GM12878 (cell line): ENCODE data around the gene PLEKHA6. TPM values are rescaled to one million over a fixed set of nuclear protein-coding genes. Genes with fewer than 3 reads are reported as not detected.
A peak's percentile ranks its signal among the peaks of the same experiment; 100 is the strongest.

Experiments used
- ATAC-seq: fragments of 200-7000 bp; cut with Tn5 transposase; 3 replicates; pipeline ENCODE4 v1.9.1; 2020; ENCODE audit warnings: mild to moderate bottlenecking, moderate library complexity
- BruUV-seq: library from RNA; stranded (reverse); fragments of 400-500 nt; replicated peaks from 2 replicates; lab custom pipeline; 2021; lab: Mats Ljungman, UMichigan
- CTCF ChIA-PET: fragments of 300-600 bp; sonication (Branson Sonifier 250); formaldehyde crosslinking; extraction: SDS; loops from one replicate; lab custom pipeline; 2021; ENCODE audit warnings: inconsistent platforms; lab: Yijun Ruan, JAX
- POLR2A ChIA-PET: fragments of 350-600 bp; formaldehyde crosslinking; extraction: SDS; loops from one replicate; lab custom pipeline; 2021; ENCODE audit warnings: inconsistent platforms; lab: Charles Lee
- RAD21 ChIA-PET: fragments of 300-600 bp; sonication (Branson Sonifier 250); formaldehyde crosslinking; loops from one replicate; lab custom pipeline; 2023; ENCODE audit warnings: antibody characterized with exemption; ENCODE audit not compliant: unreplicated experiment; lab: Charles Lee
- SMC1A ChIA-PET: fragments of 300-600 bp; sonication (Branson Sonifier 250); formaldehyde crosslinking; loops from one replicate; lab custom pipeline; 2023; ENCODE audit not compliant: unreplicated experiment, uncharacterized antibody; lab: Charles Lee
- DNase-seq: peaks from one replicate; pipeline ENCODE4 v3.0.0-alpha.2; 2011; ENCODE audit warnings: low read depth, low spot score
- FAIRE-seq: peaks from 3 replicates; lab custom pipeline; 2011; peaks lifted over from hg19 to GRCh38; lab: Jason Lieb, UNC
- H2AFZ ChIP-seq: 2 replicates; pipeline ENCODE4 v1.6.0; 2011; ENCODE audit warnings: low read depth, low read length, control low read depth; ENCODE audit not compliant: control insufficient read depth
- H3K27ac ChIP-seq: 2 replicates; pipeline ENCODE4 v1.5.1; 2011; ENCODE audit warnings: control low read depth; ENCODE audit not compliant: control insufficient read depth, insufficient read depth
- H3K27me3 ChIP-seq, 2 experiments: replicated peaks in 1 of 2; 2 replicates each; pipeline versions ENCODE4 v1.6.0 to v1.6.1; 2011; ENCODE audit warnings: low read length in 1 of 2; ENCODE audit not compliant: control insufficient read depth in 2 of 2, insufficient read depth in 2 of 2
- H3K36me3 ChIP-seq, 2 experiments: 2 replicates each; pipeline ENCODE4 v1.5.1; 2011; ENCODE audit warnings: low read length in 1 of 2; ENCODE audit not compliant: control insufficient read depth in 2 of 2, insufficient read depth in 2 of 2
- H3K4me1 ChIP-seq: 2 replicates; pipeline ENCODE4 v1.6.1; 2011; ENCODE audit warnings: mild to moderate bottlenecking, low read length, moderate library complexity, mixed read lengths; ENCODE audit not compliant: control insufficient read depth, insufficient read depth
- H3K4me2 ChIP-seq: 2 replicates; pipeline ENCODE4 v1.6.0; 2011; ENCODE audit warnings: control low read depth; ENCODE audit not compliant: control insufficient read depth, insufficient read depth
- H3K4me3 ChIP-seq: fragments of 200-600 bp; sonication (generic); 2 replicates; pipeline ENCODE4 v1.5.1; 2016
- H3K79me2 ChIP-seq: 2 replicates; pipeline ENCODE4 v1.6.0; 2011; ENCODE audit warnings: low read length; ENCODE audit not compliant: control insufficient read depth, insufficient read depth
- H3K9ac ChIP-seq: 2 replicates; pipeline ENCODE4 v1.8.0; 2011; ENCODE audit warnings: low read length, control low read depth, mixed read lengths; ENCODE audit not compliant: control insufficient read depth, insufficient read depth
- H3K9me3 ChIP-seq: replicated peaks from 3 replicates; pipeline ENCODE4 v1.5.1; 2011; ENCODE audit warnings: mild to moderate bottlenecking, low read length; ENCODE audit not compliant: control insufficient read depth, insufficient read depth
- H4K20me1 ChIP-seq: 2 replicates; pipeline ENCODE4 v1.6.0; 2011; ENCODE audit not compliant: control insufficient read depth, insufficient read depth
- MEF2B ChIP-seq: fragments of 450-650 bp; IDR thresholded peaks from 2 replicates; pipeline ENCODE4 v1.6.1; 2018; ENCODE audit warnings: mild to moderate bottlenecking, moderate library complexity; ENCODE audit not compliant: partially characterized antibody, poor library complexity, severe bottlenecking
- RAD21 ChIP-seq: IDR thresholded peaks from 2 replicates; pipeline ENCODE4 v1.6.1; 2011; ENCODE audit warnings: mild to moderate bottlenecking, low read depth, low read length, moderate library complexity; ENCODE audit not compliant: insufficient read depth
- SMC3 ChIP-seq: IDR thresholded peaks from 2 replicates; pipeline ENCODE4 v1.6.1; 2011; ENCODE audit warnings: low read length, improper control_type of control experiment, borderline replicate concordance
- ZNF274 ChIP-seq: IDR thresholded peaks from one replicate; pipeline ENCODE4 v1.8.0; 2011; ENCODE audit not compliant: insufficient read length, insufficient read depth
- WGBS: methylation state at CpG from one replicate; pipeline ENCODE4 v1.1.6; 2016; ENCODE audit warnings: low lambda C conversion rate; ENCODE audit not compliant: insufficient replicate concordance, insufficient coverage; ENCODE audit errors: missing lambda C conversion rate; 5-methylcytosine and 5-hydroxymethylcytosine counted together
- in situ Hi-C: fragments of 300-500 bp; cut with MboI; formaldehyde crosslinking; loops from 9 replicates; pipeline ENCODE4 v1.14.3; 2018; ENCODE audit warnings: mixed read lengths
- intact Hi-C: fragments of 100-400 bp; cut with micrococcal nuclease; formaldehyde crosslinking; loops from one replicate; pipeline ENCODE4 v1.14.2; 2022; ENCODE audit not compliant: unreplicated experiment
- polyA plus RNA-seq, 11 experiments: library from polyadenylated mRNA; depleted of rRNA in 4 of 11; unstranded in 6 of 11; stranded (reverse) in 5 of 11; fragments of >200 nt; fragmentation: Nextera tagmentation in 4 of 11; fragmentation: Illumina TruSeq in 1 of 11; extraction: Ambion mirVana in 4 of 11; extraction: Trizol in 1 of 11; gene quantifications; 1 replicate in 1 of 11; 2 replicates in 10 of 11; pipeline versions ENCODE4 v1.2.1 to v1.2.3, GENCODE V29; 2011 to 2016; ENCODE audit warnings: inconsistent platforms in 2 of 11, missing spikeins in 2 of 11, low read depth in 1 of 11
- total RNA-seq, 4 experiments: library from RNA; depleted of rRNA in 3 of 4; stranded (reverse); fragments of >200 nt in 3 of 4; fragmentation: Illumina TruSeq in 1 of 4; extraction: Trizol in 1 of 4; gene quantifications; 2 replicates each; pipeline versions ENCODE4 v1.2.1 to v1.2.3, GENCODE V29; 2013 to 2021
- TF ChIP-seq, protein P1 (sequence below), 3 experiments: IDR thresholded peaks in 2 of 3; conservative IDR thresholded peaks in 1 of 3; 2 replicates each; pipeline ENCODE4 v1.5.1; 2011; ENCODE audit warnings: low read depth in 3 of 3, low read length in 3 of 3, mild to moderate bottlenecking in 3 of 3, control low read depth in 2 of 3, moderate library complexity in 2 of 3, inconsistent platforms in 1 of 3, mixed read lengths in 1 of 3; ENCODE audit not compliant: control insufficient read depth in 2 of 3, insufficient read depth in 1 of 3; ENCODE audit errors: extremely low read depth in 1 of 3

The PLEKHA6 gene
- total and polyA plus RNA-seq, 10 of the 15 experiments (the other 5 are each of a cell fraction or from before 2014, with no cell fraction given): 0.04 to 0.81 (median 0.19) TPM; not detected in 4

- no peaks in the 10 kb centered on the region for H3K9me3 ChIP-seq
- DNase-seq: no peak
- H3K9ac ChIP-seq: no peak overlapping the region
- peak; percentile 84 for ATAC-seq
- no peak overlapping the region for H3K27ac ChIP-seq
- no peaks in the 10 kb centered on the region for H3K4me1 ChIP-seq
- no peak overlapping the region for H2AFZ ChIP-seq
- TF ChIP-seq RAD21 (peak; percentile 45), ZNF274 (no peak), MEF2B (peak; percentile 15), SMC3 (peak; percentile 39; the same call in 1 of the 2 replicates)
- TF ChIP-seq, protein P1, sequence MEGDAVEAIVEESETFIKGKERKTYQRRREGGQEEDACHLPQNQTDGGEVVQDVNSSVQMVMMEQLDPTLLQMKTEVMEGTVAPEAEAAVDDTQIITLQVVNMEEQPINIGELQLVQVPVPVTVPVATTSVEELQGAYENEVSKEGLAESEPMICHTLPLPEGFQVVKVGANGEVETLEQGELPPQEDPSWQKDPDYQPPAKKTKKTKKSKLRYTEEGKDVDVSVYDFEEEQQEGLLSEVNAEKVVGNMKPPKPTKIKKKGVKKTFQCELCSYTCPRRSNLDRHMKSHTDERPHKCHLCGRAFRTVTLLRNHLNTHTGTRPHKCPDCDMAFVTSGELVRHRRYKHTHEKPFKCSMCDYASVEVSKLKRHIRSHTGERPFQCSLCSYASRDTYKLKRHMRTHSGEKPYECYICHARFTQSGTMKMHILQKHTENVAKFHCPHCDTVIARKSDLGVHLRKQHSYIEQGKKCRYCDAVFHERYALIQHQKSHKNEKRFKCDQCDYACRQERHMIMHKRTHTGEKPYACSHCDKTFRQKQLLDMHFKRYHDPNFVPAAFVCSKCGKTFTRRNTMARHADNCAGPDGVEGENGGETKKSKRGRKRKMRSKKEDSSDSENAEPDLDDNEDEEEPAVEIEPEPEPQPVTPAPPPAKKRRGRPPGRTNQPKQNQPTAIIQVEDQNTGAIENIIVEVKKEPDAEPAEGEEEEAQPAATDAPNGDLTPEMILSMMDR (IDR thresholded peaks at IDR 0.05 in 2 of 3, conservative IDR thresholded peaks at IDR 0.05 in 1 of 3; ENCODE audit: control insufficient read depth in 2 of 3, extremely low read depth in 1 of 3, insufficient read depth in 1 of 3, low read depth in 3 of 3, low read length in 3 of 3): peak; percentile 55 to 69 (median 63)
- no peaks in the 10 kb centered on the region for H3K36me3 ChIP-seq
- in situ Hi-C loops (no loop called here), intact Hi-C loops (loop anchor here (1.0 kb wide), 1 partner anchor 105 kb away; no protein-coding TSS in a partner anchor)
- no TSS peak for BruUV-seq
- H3K27me3 ChIP-seq: peaks cover 2 to 6% of the 10 kb centered on the region in 2 experiments; a peak in 3 of 4 replicates
- no peaks in the 10 kb centered on the region; the same call in 1 of the 2 replicates for H4K20me1 ChIP-seq
- ChIA-PET POLR2A (no interaction called here), CTCF (interaction anchor here (0.6 to 7.5 kb wide), 34 partner anchors 9 to 245 kb away, joined by 3 to 153 read pairs (median 4); partner anchors contain the start of genes GOLT1A and PLEKHA6), RAD21 (interaction anchor here (0.6 to 4.8 kb wide), 13 partner anchors 9 to 248 kb away, joined by 3 to 57 read pairs (median 3); partner anchors contain the start of gene PLEKHA6), SMC1A (interaction anchor here (0.6 to 8.4 kb wide), 13 partner anchors 10 to 505 kb away, joined by 3 to 86 read pairs (median 3); partner anchors contain the start of gene PLEKHA6)
- no peak overlapping the region for H3K4me3 ChIP-seq
- no peaks in the 10 kb centered on the region for H3K79me2 ChIP-seq
- 24% methylated on average over 7 of the region's 7 CpGs for WGBS
- FAIRE-seq: no peak
- H3K4me2 ChIP-seq: no peak overlapping the region
Measured at GRCh38 chr1:204258213-204259115, 101.3 kb downstream of the PLEKHA6 start.
